Measurements from ENCODE around the gene KCNIP1. TPM values are rescaled to one million over a fixed set of nuclear protein-coding genes. Genes with fewer than 3 reads are reported as not detected.

The KCNIP1 gene
- total RNA-seq, 1 experiment from 2014 or later = not detected

GRCh38 chr5:170627271-170627670 lies 123.5 kb downstream of the KCNIP1 start:
- H3K4me3 Mint-ChIP-seq (ENCODE audit: low read depth, unreplicated experiment) = no peak overlapping the region
- no peaks in the 10 kb centered on the region for H3K9me3 Mint-ChIP-seq (ENCODE audit: low read depth, unreplicated experiment)
- no peaks in the 10 kb centered on the region for H3K36me3 Mint-ChIP-seq (ENCODE audit: insufficient read depth, unreplicated experiment)
- H3K27me3 Mint-ChIP-seq (ENCODE audit: unreplicated experiment) = peaks cover 66% of the 10 kb centered on the region
- intact Hi-C loops (cut with micrococcal nuclease; ENCODE audit: unreplicated experiment) = no loop called here
- H3K4me1 Mint-ChIP-seq (ENCODE audit: low read depth, unreplicated experiment) = no peaks in the 10 kb centered on the region
- DNase-seq = no peak
- BruUV-seq (replicated peaks) = no TSS peak
- TF ChIP-seq CTCF (IDR thresholded peaks at IDR 0.05; ENCODE audit: unreplicated experiment) = no peak
- no peak overlapping the region for H3K27ac Mint-ChIP-seq (ENCODE audit: unreplicated experiment)
- CTCF ChIA-PET = no interaction called here

- Mint-ChIP-seq H3K27ac (ENCODE audit: unreplicated experiment) (no peak overlapping the region), H3K9me3 (ENCODE audit: low read depth, unreplicated experiment) (no peaks in the 10 kb centered on the region), H3K36me3 (ENCODE audit: insufficient read depth, unreplicated experiment) (peaks cover 3% of the 10 kb centered on the region), H3K4me1 (ENCODE audit: low read depth, unreplicated experiment) (peaks cover 5% of the 10 kb centered on the region), H3K27me3 (ENCODE audit: unreplicated experiment) (peaks cover 72% of the 10 kb centered on the region), H3K4me3 (ENCODE audit: low read depth, unreplicated experiment) (no peak overlapping the region)
- CTCF ChIA-PET = no interaction called here
- no peak for TF ChIP-seq CTCF (IDR thresholded peaks at IDR 0.05; ENCODE audit: unreplicated experiment)
- DNase-seq = no peak
- BruUV-seq (replicated peaks) = no TSS peak
- intact Hi-C loops (cut with micrococcal nuclease; ENCODE audit: unreplicated experiment) = no loop called here
Observed at GRCh38 chr5:170628028-170628427, 124.2 kb downstream of the KCNIP1 start.

- no peak for TF ChIP-seq CTCF (IDR thresholded peaks at IDR 0.05; ENCODE audit: unreplicated experiment)
- CTCF ChIA-PET = interaction anchor here (1.0 kb wide), 1 partner anchor 224 kb away, joined by 3 read pairs; no protein-coding TSS in a partner anchor
- Mint-ChIP-seq H3K27me3 (ENCODE audit: unreplicated experiment) (peaks cover 65% of the 10 kb centered on the region), H3K9me3 (ENCODE audit: low read depth, unreplicated experiment) (no peaks in the 10 kb centered on the region), H3K4me1 (ENCODE audit: low read depth, unreplicated experiment) (peaks cover 14% of the 10 kb centered on the region), H3K36me3 (ENCODE audit: insufficient read depth, unreplicated experiment) (peaks cover 12% of the 10 kb centered on the region), H3K4me3 (ENCODE audit: low read depth, unreplicated experiment) (no peak overlapping the region), H3K27ac (ENCODE audit: unreplicated experiment) (no peak overlapping the region)
- intact Hi-C loops (cut with micrococcal nuclease; ENCODE audit: unreplicated experiment) = no loop called here
- no peak for DNase-seq
- no TSS peak for BruUV-seq (replicated peaks)
Observed at GRCh38 chr5:170628691-170629565, 125.1 kb downstream of the KCNIP1 start.

- intact Hi-C loops (cut with micrococcal nuclease; ENCODE audit: unreplicated experiment) = loop anchor here (10.0 kb wide), 1 partner anchor 575 kb away; no protein-coding TSS in a partner anchor
- TF ChIP-seq CTCF (IDR thresholded peaks at IDR 0.05; ENCODE audit: unreplicated experiment) = no peak
- BruUV-seq (replicated peaks) = no TSS peak
- Mint-ChIP-seq H3K9me3 (ENCODE audit: low read depth, unreplicated experiment) (no peaks in the 10 kb centered on the region), H3K27ac (ENCODE audit: unreplicated experiment) (no peak overlapping the region), H3K27me3 (ENCODE audit: unreplicated experiment) (peaks cover 58% of the 10 kb centered on the region), H3K4me1 (ENCODE audit: low read depth, unreplicated experiment) (peaks cover 21% of the 10 kb centered on the region), H3K4me3 (ENCODE audit: low read depth, unreplicated experiment) (no peak overlapping the region), H3K36me3 (ENCODE audit: insufficient read depth, unreplicated experiment) (peaks cover 13% of the 10 kb centered on the region)
- no peak for DNase-seq
- CTCF ChIA-PET = interaction anchor here (1.0 kb wide), 1 partner anchor 225 kb away, joined by 3 read pairs; no protein-coding TSS in a partner anchor
Observed at GRCh38 chr5:170629566-170630175, 125.9 kb downstream of the KCNIP1 start.
